ENCODE measurements around the gene ARHGEF19.
"Not testable (repeated sequence)": the region's sequence is repeated elsewhere in the genome, so short reads cannot be mapped to it uniquely, and the experiment has no call there.

GRCh38 chr1:16215240-16215639 lies 2.8 kb upstream of the ARHGEF19 start:
- TF ChIP-seq CTCF (IDR thresholded peaks at IDR 0.05; ENCODE audit: insufficient read depth, low read depth, low read length); EZH2 (IDR thresholded peaks at IDR 0.05; ENCODE audit: insufficient read depth, low read length): not testable (repeated sequence)
